GM12878 (cell line): ENCODE measurements around the gene ME3. TPM values are rescaled to one million over a fixed set of nuclear protein-coding genes. Genes with fewer than 3 reads are reported as not detected.

Experiments used
- ATAC-seq: fragments of 200-7000 bp; cut with Tn5 transposase; 3 replicates; pipeline ENCODE4 v1.9.1; 2020; ENCODE audit warnings: mild to moderate bottlenecking, moderate library complexity
- BruUV-seq: library from RNA; stranded (reverse); fragments of 400-500 nt; replicated peaks from 2 replicates; lab custom pipeline; 2021; lab: Mats Ljungman, UMichigan
- CTCF ChIA-PET: fragments of 300-600 bp; sonication (Branson Sonifier 250); formaldehyde crosslinking; extraction: SDS; loops from one replicate; lab custom pipeline; 2021; ENCODE audit warnings: inconsistent platforms; lab: Yijun Ruan, JAX
- POLR2A ChIA-PET: fragments of 350-600 bp; formaldehyde crosslinking; extraction: SDS; loops from one replicate; lab custom pipeline; 2021; ENCODE audit warnings: inconsistent platforms; lab: Charles Lee
- RAD21 ChIA-PET: fragments of 300-600 bp; sonication (Branson Sonifier 250); formaldehyde crosslinking; loops from one replicate; lab custom pipeline; 2023; ENCODE audit warnings: antibody characterized with exemption; ENCODE audit not compliant: unreplicated experiment; lab: Charles Lee
- SMC1A ChIA-PET: fragments of 300-600 bp; sonication (Branson Sonifier 250); formaldehyde crosslinking; loops from one replicate; lab custom pipeline; 2023; ENCODE audit not compliant: unreplicated experiment, uncharacterized antibody; lab: Charles Lee
- DNase-seq: peaks from one replicate; pipeline ENCODE4 v3.0.0-alpha.2; 2011; ENCODE audit warnings: low read depth, low spot score
- FAIRE-seq: peaks from 3 replicates; lab custom pipeline; 2011; peaks lifted over from hg19 to GRCh38; lab: Jason Lieb, UNC
- H2AFZ ChIP-seq: 2 replicates; pipeline ENCODE4 v1.6.0; 2011; ENCODE audit warnings: low read depth, low read length, control low read depth; ENCODE audit not compliant: control insufficient read depth
- H3K27ac ChIP-seq: 2 replicates; pipeline ENCODE4 v1.5.1; 2011; ENCODE audit warnings: control low read depth; ENCODE audit not compliant: control insufficient read depth, insufficient read depth
- H3K27me3 ChIP-seq, 2 experiments: replicated peaks in 1 of 2; 2 replicates each; pipeline versions ENCODE4 v1.6.0 to v1.6.1; 2011; ENCODE audit warnings: low read length in 1 of 2; ENCODE audit not compliant: control insufficient read depth in 2 of 2, insufficient read depth in 2 of 2
- H3K36me3 ChIP-seq, 2 experiments: 2 replicates each; pipeline ENCODE4 v1.5.1; 2011; ENCODE audit warnings: low read length in 1 of 2; ENCODE audit not compliant: control insufficient read depth in 2 of 2, insufficient read depth in 2 of 2
- H3K4me1 ChIP-seq: 2 replicates; pipeline ENCODE4 v1.6.1; 2011; ENCODE audit warnings: mild to moderate bottlenecking, low read length, moderate library complexity, mixed read lengths; ENCODE audit not compliant: control insufficient read depth, insufficient read depth
- H3K4me2 ChIP-seq: 2 replicates; pipeline ENCODE4 v1.6.0; 2011; ENCODE audit warnings: control low read depth; ENCODE audit not compliant: control insufficient read depth, insufficient read depth
- H3K4me3 ChIP-seq: fragments of 200-600 bp; sonication (generic); 2 replicates; pipeline ENCODE4 v1.5.1; 2016
- H3K79me2 ChIP-seq: 2 replicates; pipeline ENCODE4 v1.6.0; 2011; ENCODE audit warnings: low read length; ENCODE audit not compliant: control insufficient read depth, insufficient read depth
- H3K9ac ChIP-seq: 2 replicates; pipeline ENCODE4 v1.8.0; 2011; ENCODE audit warnings: low read length, control low read depth, mixed read lengths; ENCODE audit not compliant: control insufficient read depth, insufficient read depth
- H3K9me3 ChIP-seq: replicated peaks from 3 replicates; pipeline ENCODE4 v1.5.1; 2011; ENCODE audit warnings: mild to moderate bottlenecking, low read length; ENCODE audit not compliant: control insufficient read depth, insufficient read depth
- H4K20me1 ChIP-seq: 2 replicates; pipeline ENCODE4 v1.6.0; 2011; ENCODE audit not compliant: control insufficient read depth, insufficient read depth
- BMI1 ChIP-seq: fragments of 450-650 bp; IDR thresholded peaks from 2 replicates; pipeline ENCODE4 v1.6.1; 2016; ENCODE audit warnings: mild to moderate bottlenecking, moderate library complexity, borderline replicate concordance
- CHD1 ChIP-seq: IDR thresholded peaks from 2 replicates; pipeline ENCODE4 v1.6.1; 2012; ENCODE audit warnings: low read depth, low read length, improper control_type of control experiment
- CREB1 ChIP-seq: IDR thresholded peaks from 2 replicates; pipeline ENCODE4 v1.6.1; 2012; ENCODE audit warnings: low read depth, mild to moderate bottlenecking, inconsistent platforms
- FOXK2 ChIP-seq: fragments of 450-650 bp; IDR thresholded peaks from 2 replicates; pipeline ENCODE4 v1.6.1; 2017; ENCODE audit warnings: mild to moderate bottlenecking, moderate library complexity
- GATAD2B ChIP-seq: fragments of 450-650 bp; conservative IDR thresholded peaks from 2 replicates; pipeline ENCODE4 v1.6.1; 2017; ENCODE audit warnings: low read depth, mild to moderate bottlenecking, moderate library complexity
- IRF5 ChIP-seq: fragments of 450-650 bp; IDR thresholded peaks from 2 replicates; pipeline ENCODE4 v1.6.1; 2017; ENCODE audit warnings: borderline replicate concordance
- MEF2B ChIP-seq: fragments of 450-650 bp; IDR thresholded peaks from 2 replicates; pipeline ENCODE4 v1.6.1; 2018; ENCODE audit warnings: mild to moderate bottlenecking, moderate library complexity; ENCODE audit not compliant: partially characterized antibody, poor library complexity, severe bottlenecking
- NFYB ChIP-seq: IDR thresholded peaks from 2 replicates; pipeline ENCODE4 v1.6.1; 2011; ENCODE audit warnings: low read depth, mild to moderate bottlenecking, low read length, improper control_type of control experiment, moderate library complexity; ENCODE audit not compliant: insufficient read depth
- NKRF ChIP-seq: fragments of 450-650 bp; conservative IDR thresholded peaks from 2 replicates; pipeline ENCODE4 v1.6.1; 2017; ENCODE audit warnings: mild to moderate bottlenecking, moderate library complexity
- RAD21 ChIP-seq: IDR thresholded peaks from 2 replicates; pipeline ENCODE4 v1.6.1; 2011; ENCODE audit warnings: mild to moderate bottlenecking, low read depth, low read length, moderate library complexity; ENCODE audit not compliant: insufficient read depth
- RFX5 ChIP-seq: IDR thresholded peaks from 2 replicates; pipeline ENCODE4 v1.6.1; 2011; ENCODE audit warnings: low read depth, low read length, improper control_type of control experiment
- TBL1XR1 ChIP-seq: IDR thresholded peaks from 2 replicates; pipeline ENCODE4 v1.6.1; 2012; ENCODE audit warnings: low read depth, low read length, improper control_type of control experiment
- ZBED1 ChIP-seq: IDR thresholded peaks from 2 replicates; pipeline ENCODE4 v1.6.1; 2016; ENCODE audit warnings: borderline replicate concordance
- ZNF274 ChIP-seq: IDR thresholded peaks from one replicate; pipeline ENCODE4 v1.8.0; 2011; ENCODE audit not compliant: insufficient read length, insufficient read depth
- ZZZ3 ChIP-seq: IDR thresholded peaks from 2 replicates; pipeline ENCODE4 v1.6.1; 2011; ENCODE audit warnings: low read depth; ENCODE audit not compliant: control insufficient read depth, insufficient read length
- WGBS: methylation state at CpG from one replicate; pipeline ENCODE4 v1.1.6; 2016; ENCODE audit warnings: low lambda C conversion rate; ENCODE audit not compliant: insufficient replicate concordance, insufficient coverage; ENCODE audit errors: missing lambda C conversion rate; 5-methylcytosine and 5-hydroxymethylcytosine counted together
- in situ Hi-C: fragments of 300-500 bp; cut with MboI; formaldehyde crosslinking; loops from 9 replicates; pipeline ENCODE4 v1.14.3; 2018; ENCODE audit warnings: mixed read lengths
- intact Hi-C: fragments of 100-400 bp; cut with micrococcal nuclease; formaldehyde crosslinking; loops from one replicate; pipeline ENCODE4 v1.14.2; 2022; ENCODE audit not compliant: unreplicated experiment
- polyA plus RNA-seq, 11 experiments: library from polyadenylated mRNA; depleted of rRNA in 4 of 11; unstranded in 6 of 11; stranded (reverse) in 5 of 11; fragments of >200 nt; fragmentation: Nextera tagmentation in 4 of 11; fragmentation: Illumina TruSeq in 1 of 11; extraction: Ambion mirVana in 4 of 11; extraction: Trizol in 1 of 11; gene quantifications; 1 replicate in 1 of 11; 2 replicates in 10 of 11; pipeline versions ENCODE4 v1.2.1 to v1.2.3, GENCODE V29; 2011 to 2016; ENCODE audit warnings: inconsistent platforms in 2 of 11, missing spikeins in 2 of 11, low read depth in 1 of 11
- total RNA-seq, 4 experiments: library from RNA; depleted of rRNA in 3 of 4; stranded (reverse); fragments of >200 nt in 3 of 4; fragmentation: Illumina TruSeq in 1 of 4; extraction: Trizol in 1 of 4; gene quantifications; 2 replicates each; pipeline versions ENCODE4 v1.2.1 to v1.2.3, GENCODE V29; 2013 to 2021
- TF ChIP-seq, protein P1 (sequence below): IDR thresholded peaks from 2 replicates; pipeline ENCODE4 v1.6.1; 2011; ENCODE audit warnings: borderline replicate concordance, low read depth, mild to moderate bottlenecking, moderate library complexity, low read length; ENCODE audit not compliant: insufficient read depth, poor library complexity, severe bottlenecking
- TF ChIP-seq, protein P2 (sequence below): IDR thresholded peaks from 2 replicates; pipeline ENCODE4 v1.6.1; 2012; ENCODE audit warnings: mild to moderate bottlenecking, low read depth, low read length

Gene ME3
- total and polyA plus RNA-seq, 10 of the 15 experiments (the other 5 are each of a cell fraction or from before 2014, with no cell fraction given): 0.06 to 0.40 (median 0.19) TPM; not detected in 2

- H3K27me3 ChIP-seq: no peaks in the 10 kb centered on the region
Observed at GRCh38 chr11:86722006-86722405, 49.6 kb upstream of the ME3 start.

More at GRCh38 chr11:86722006-86722405, 49.6 kb upstream of the ME3 start:
- POLR2A ChIA-PET: no interaction called here
- H3K27ac ChIP-seq: no peak overlapping the region
- TF ChIP-seq, protein P1, sequence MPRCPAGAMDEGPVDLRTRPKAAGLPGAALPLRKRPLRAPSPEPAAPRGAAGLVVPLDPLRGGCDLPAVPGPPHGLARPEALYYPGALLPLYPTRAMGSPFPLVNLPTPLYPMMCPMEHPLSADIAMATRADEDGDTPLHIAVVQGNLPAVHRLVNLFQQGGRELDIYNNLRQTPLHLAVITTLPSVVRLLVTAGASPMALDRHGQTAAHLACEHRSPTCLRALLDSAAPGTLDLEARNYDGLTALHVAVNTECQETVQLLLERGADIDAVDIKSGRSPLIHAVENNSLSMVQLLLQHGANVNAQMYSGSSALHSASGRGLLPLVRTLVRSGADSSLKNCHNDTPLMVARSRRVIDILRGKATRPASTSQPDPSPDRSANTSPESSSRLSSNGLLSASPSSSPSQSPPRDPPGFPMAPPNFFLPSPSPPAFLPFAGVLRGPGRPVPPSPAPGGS: no peak
- TF ChIP-seq, protein P2, sequence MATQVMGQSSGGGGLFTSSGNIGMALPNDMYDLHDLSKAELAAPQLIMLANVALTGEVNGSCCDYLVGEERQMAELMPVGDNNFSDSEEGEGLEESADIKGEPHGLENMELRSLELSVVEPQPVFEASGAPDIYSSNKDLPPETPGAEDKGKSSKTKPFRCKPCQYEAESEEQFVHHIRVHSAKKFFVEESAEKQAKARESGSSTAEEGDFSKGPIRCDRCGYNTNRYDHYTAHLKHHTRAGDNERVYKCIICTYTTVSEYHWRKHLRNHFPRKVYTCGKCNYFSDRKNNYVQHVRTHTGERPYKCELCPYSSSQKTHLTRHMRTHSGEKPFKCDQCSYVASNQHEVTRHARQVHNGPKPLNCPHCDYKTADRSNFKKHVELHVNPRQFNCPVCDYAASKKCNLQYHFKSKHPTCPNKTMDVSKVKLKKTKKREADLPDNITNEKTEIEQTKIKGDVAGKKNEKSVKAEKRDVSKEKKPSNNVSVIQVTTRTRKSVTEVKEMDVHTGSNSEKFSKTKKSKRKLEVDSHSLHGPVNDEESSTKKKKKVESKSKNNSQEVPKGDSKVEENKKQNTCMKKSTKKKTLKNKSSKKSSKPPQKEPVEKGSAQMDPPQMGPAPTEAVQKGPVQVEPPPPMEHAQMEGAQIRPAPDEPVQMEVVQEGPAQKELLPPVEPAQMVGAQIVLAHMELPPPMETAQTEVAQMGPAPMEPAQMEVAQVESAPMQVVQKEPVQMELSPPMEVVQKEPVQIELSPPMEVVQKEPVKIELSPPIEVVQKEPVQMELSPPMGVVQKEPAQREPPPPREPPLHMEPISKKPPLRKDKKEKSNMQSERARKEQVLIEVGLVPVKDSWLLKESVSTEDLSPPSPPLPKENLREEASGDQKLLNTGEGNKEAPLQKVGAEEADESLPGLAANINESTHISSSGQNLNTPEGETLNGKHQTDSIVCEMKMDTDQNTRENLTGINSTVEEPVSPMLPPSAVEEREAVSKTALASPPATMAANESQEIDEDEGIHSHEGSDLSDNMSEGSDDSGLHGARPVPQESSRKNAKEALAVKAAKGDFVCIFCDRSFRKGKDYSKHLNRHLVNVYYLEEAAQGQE: no peak
- TF ChIP-seq BMI1 (no peak), IRF5 (no peak), RFX5 (no peak), NKRF (no peak), GATAD2B (no peak), RAD21 (no peak), ZZZ3 (no peak), TBL1XR1 (no peak), FOXK2 (no peak), CHD1 (no peak), ZBED1 (no peak), ZNF274 (no peak), NFYB (no peak), MEF2B (no peak), CREB1 (no peak)
- CTCF ChIA-PET: no interaction called here
- RAD21 ChIA-PET: no interaction called here
- BruUV-seq: no TSS peak
- no peak overlapping the region for H3K4me3 ChIP-seq
- no peak for FAIRE-seq
- intact Hi-C loops (no loop called here), in situ Hi-C loops (no loop called here)
- WGBS: 0% methylated on average over 1 of the region's 1 CpG
- DNase-seq: no peak
- H2AFZ ChIP-seq: no peak overlapping the region
- no peaks in the 10 kb centered on the region for H3K36me3 ChIP-seq
- no peaks in the 10 kb centered on the region for H3K79me2 ChIP-seq
- no peaks in the 10 kb centered on the region for H4K20me1 ChIP-seq
- no peak overlapping the region for H3K9ac ChIP-seq
- no peak overlapping the region for H3K4me2 ChIP-seq
- no peaks in the 10 kb centered on the region for H3K4me1 ChIP-seq
- no peak for ATAC-seq
- H3K9me3 ChIP-seq: no peaks in the 10 kb centered on the region; the same call in 2 of the 3 replicates
- SMC1A ChIA-PET: interaction anchor here (0.5 to 1.4 kb wide), 3 partner anchors 12 to 176 kb away, joined by 3 read pairs; no protein-coding TSS in a partner anchor
